GM18526 (cell line): Measurements from ENCODE around the gene CCDC17.

Experiments used
- POLR2A ChIP-seq: IDR thresholded peaks from 3 replicates; pipeline ENCODE4 v1.6.1; 2011; ENCODE audit not compliant: insufficient read length; ENCODE audit errors: extremely low read depth

CCDC17 gene

DNA sequence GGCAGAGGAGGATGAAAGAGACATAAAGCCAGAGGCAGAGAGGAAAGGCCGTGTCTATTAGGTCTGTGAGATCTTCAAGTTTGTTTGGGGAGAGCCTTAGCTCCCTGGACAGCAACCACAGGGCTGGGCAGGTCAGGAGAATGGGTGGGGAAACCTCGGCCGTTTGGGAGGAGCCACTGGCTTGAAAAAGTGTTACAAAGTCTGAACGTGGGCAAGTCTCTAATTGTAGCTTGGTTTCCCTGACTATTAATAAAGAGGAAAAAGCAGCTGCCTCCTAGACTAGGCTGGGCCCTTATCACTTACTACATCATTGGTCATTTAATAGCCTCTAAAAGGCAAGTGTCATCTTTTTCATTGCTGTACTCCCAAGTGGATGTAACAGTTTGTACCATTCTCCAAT, at the start of gene CCDC17:
TSS of gene CCDC17 (minus strand) at position 83 of the 400 bp plus-strand sequence. CDS start 145 bp downstream, outside the sequence.
- TF ChIP-seq POLR2A: no peak

GRCh38 chr1:45669859-45670655, 46.2 kb upstream of the CCDC17 start:
- no peak for TF ChIP-seq POLR2A

DNA sequence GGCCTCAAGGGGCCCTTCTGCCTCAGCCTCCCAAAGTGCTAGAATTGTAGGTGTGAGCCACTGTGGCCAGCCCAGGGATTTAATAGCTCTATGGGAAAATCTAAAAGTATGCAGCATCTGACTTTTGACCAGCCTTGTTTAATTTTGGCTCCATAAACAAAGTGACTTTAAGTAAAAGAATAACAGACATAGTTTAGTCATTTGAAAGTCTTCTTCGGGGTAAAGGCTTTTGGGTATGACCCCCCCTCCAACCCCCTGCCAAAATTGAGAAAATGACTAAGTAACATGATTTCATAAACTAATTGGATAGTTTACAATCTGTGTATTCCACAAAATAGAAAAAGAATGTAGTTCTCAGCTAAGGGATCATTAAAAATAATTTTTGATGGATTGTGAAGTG, 45.5 kb upstream of the CCDC17 start:
- no peak for TF ChIP-seq POLR2A

DNA sequence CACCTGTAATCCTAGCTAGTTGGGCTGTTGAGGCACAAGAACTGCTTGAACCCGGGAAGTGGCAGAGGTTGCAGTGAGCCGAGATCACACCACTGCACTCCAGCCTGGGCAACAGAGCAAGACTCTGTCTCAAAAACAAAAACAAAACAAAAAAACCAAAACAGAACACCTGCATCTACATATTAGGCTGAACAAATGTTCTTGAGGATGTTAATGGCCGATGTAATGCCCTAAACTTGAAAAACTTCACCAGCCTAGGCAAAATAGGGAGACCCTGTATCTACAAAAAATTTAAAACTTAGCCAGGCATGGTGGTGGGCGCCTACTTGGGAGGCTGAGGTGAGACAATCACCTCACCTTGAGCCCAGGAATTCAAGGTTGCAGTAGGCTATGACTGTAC, 44.7 kb upstream of the CCDC17 start:
- TF ChIP-seq POLR2A: no peak

DNA sequence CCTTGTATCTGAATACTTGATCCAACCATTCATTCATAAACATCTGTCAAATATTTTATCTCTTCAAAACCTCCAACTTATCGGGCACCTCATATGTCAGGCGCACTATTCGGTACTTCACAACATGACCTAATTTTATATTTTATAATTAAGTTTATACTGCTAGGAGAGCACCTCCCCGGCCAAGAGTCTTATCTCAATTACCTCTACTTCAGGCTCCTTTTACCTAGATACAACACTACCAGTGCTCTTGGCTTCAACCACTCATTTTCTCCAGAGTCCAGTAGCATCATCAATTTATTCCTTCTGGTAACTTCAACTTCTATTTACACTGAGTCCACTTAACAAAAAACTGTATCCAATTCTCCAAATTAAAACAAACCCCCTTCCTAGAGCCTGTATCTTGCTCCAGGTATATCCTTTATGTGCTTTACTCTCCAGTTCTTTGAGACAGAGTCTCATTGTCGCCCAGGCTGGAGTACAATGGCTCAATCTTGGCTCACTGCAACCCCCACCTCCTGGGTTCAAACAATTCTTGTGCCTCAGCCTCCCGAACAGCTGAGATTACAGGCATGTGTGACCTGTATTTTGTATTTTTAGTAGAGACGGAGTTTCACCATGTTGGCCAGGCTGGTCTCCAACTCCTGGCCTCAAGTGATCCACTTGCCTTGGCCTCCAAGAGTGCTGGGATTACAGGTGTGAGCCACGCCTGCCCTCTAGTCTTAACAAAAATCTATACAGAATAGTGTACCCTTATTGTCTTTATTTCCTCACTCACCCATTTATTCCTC, 43.7 kb upstream of the CCDC17 start:
- no peak for TF ChIP-seq POLR2A

- TF ChIP-seq POLR2A: no peak
Measured at GRCh38 chr1:45666836-45667235, 43.0 kb upstream of the CCDC17 start.

DNA sequence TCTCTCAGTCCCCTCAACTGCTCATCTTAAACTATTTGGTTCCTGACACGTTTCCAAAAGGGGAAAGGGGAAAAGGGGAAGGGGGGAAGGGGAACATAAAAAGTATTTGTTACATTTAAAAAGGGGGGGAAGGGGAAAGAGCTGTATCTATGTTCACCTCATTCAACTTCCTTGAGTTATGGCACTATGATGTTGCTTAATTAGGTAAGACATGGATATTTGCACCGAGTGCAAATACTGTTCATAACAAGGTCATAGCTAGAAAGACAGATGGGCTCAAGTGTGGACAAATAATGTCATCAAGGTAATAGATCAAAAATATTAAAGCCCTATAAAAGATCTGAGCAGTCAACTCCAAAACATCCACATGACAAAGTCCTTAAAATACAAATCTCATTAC, 36.5 kb upstream of the CCDC17 start:
- TF ChIP-seq POLR2A: no peak

DNA sequence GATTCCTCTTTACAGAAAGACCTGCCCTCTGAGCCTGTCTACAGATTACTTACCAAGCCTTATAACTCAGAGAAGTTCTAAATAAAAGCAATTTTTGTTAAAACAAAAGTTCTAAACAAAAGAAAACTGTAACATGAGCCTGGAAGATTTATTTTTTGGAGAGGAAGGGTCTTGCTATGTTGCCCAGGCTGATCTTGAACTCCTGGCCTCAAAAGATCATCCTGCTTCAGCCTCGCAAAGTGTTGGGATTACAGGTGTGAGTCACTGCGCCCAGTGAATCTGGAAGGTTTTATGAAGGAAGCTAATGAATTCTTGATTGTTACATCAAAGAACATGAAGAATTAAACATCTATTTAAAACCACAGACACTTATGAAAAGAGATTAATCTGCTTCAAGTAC, 35.4 kb upstream of the CCDC17 start:
- TF ChIP-seq POLR2A: no peak

DNA sequence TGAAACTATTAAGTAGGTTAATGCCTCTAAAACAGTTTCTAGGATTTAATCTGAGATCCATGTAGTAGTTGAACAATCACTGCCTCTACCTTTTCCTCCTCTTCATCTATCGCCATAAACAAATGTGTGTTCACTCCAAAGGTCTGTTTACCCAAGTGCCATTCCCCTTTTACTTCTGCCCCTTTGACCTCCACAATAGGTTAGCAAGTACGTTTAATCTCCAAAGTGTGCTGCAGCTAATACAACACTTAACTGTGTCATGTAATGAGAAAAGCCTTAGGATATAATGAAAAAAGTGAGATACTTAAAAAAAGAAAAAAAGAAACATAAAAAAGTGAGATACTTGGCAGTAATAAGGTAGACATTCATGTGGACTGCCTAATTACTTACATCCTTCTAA, 34.3 kb upstream of the CCDC17 start:
- TF ChIP-seq POLR2A: no peak

DNA sequence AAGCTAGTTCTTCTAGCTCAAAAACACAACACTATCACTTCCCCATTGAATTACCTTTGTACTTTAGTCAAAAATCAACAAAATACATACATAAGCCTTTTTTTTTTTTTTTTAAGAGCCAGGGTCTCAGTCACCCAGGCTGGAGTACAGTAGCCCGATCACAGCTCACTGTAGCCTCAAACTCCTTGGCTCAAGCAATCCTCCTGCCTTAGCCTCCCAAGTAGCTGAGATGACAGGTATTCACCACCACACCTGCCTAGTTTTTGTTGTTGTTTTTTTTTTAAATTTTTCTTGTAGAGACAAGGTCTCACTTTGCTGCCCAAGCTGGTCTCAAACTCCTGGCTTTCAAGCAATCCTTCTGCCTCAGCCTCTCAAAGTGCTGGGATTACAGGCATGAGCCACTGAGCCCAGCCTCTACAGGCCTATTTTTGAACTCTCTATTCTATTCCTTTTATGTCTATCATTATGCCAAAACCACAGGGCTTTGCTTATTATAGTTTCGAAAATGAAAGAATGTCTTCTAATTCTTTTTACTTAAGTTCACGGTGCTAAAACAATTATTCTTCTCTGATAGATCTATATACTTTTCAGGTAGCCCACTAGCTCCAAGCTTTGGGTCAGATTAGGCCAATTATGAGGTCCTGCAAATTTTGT, 32.8 kb upstream of the CCDC17 start:
- no peak for TF ChIP-seq POLR2A

DNA sequence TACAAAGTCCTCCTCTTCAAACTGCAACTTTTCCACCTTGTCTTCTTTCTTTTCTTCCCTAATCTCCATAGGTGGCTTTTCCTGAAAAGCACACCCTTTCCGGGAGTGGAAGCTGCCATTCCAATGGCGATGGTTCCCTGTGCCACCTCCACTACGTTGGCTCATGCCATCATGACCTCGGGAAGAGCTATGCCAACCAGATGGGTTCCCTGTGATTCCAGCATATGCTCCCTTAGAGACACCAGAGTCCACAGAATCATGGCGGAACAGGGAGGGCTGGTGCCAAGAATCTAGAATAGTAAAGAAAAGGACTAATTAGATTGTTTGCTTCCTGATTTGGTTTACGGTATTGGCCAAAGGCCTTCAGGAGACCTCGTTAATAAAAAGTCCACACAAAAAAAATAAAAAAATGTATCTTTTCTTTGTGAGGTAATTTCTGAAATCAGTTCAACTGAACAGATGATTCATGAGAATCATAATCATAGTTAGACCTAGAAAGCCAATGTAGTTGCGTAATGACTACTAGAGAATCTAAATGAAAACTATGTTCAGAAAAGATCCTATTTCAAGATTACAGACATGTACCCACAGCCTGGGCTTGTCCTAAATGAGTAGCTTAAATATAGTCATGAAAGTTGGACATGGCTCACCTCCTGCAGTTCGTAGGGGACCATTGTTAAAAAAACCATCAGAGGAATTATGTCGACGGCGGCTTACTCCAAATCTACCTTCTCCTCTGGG, 30.9 kb upstream of the CCDC17 start:
- no peak for TF ChIP-seq POLR2A

GRCh38 chr1:45647248-45648021, 23.6 kb upstream of the CCDC17 start:
- TF ChIP-seq POLR2A: no peak

GRCh38 chr1:45644661-45645060, 20.8 kb upstream of the CCDC17 start:
- TF ChIP-seq POLR2A: no peak

DNA sequence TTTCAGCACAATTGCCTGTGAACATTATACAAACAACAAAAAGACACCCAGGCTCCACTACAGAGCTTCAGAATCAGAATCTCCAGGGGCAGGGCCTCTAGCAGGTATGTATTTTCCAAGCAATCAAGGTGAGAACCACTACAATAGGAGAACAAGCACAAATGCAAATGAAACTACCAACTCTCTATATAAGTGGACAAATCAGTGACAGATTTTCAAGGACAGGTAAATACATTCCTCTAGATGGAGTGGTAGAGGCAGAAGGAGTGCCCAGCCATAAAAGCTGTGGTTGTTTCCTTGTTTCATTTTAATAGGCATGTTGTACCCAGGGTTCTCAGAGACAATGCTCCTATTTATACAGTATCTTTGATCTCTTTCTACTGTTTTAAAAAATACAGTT, 20.1 kb upstream of the CCDC17 start:
- TF ChIP-seq POLR2A: no peak
